HUES48 (cell line): Measurements from ENCODE around the gene MAGEA1.
"Not testable (repeated sequence)": the region's sequence is repeated elsewhere in the genome, so short reads cannot be mapped to it uniquely, and the experiment has no call there.

ENCODE experiments used
- H3K27ac ChIP-seq: one replicate; pipeline ENCODE4 v1.7.0; 2013; ENCODE audit warnings: low read depth, low read length, inconsistent platforms
- H3K27me3 ChIP-seq: 2 replicates; pipeline ENCODE4 v1.6.1; 2013; ENCODE audit warnings: mild to moderate bottlenecking, low read length; ENCODE audit not compliant: control insufficient read depth, insufficient read depth
- H3K36me3 ChIP-seq: 2 replicates; pipeline ENCODE4 v1.6.1; 2013; ENCODE audit warnings: low read length; ENCODE audit not compliant: control insufficient read depth, insufficient read depth
- H3K4me1 ChIP-seq: 2 replicates; pipeline ENCODE4 v1.6.1; 2013; ENCODE audit warnings: mild to moderate bottlenecking, low read length; ENCODE audit not compliant: control insufficient read depth, insufficient read depth
- H3K4me3 ChIP-seq: 2 replicates; pipeline ENCODE4 v1.5.1; 2013; ENCODE audit warnings: mild to moderate bottlenecking, low read depth, low read length
- H3K9ac ChIP-seq: 2 replicates; pipeline ENCODE4 v1.6.1; 2013; ENCODE audit warnings: mild to moderate bottlenecking, low read depth, low read length, moderate library complexity
- H3K9me3 ChIP-seq: 2 replicates; pipeline ENCODE4 v1.6.1; 2013; ENCODE audit warnings: low read length; ENCODE audit not compliant: control insufficient read depth, insufficient read depth

MAGEA1 gene, protein sequence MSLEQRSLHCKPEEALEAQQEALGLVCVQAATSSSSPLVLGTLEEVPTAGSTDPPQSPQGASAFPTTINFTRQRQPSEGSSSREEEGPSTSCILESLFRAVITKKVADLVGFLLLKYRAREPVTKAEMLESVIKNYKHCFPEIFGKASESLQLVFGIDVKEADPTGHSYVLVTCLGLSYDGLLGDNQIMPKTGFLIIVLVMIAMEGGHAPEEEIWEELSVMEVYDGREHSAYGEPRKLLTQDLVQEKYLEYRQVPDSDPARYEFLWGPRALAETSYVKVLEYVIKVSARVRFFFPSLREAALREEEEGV

GRCh38 chrX:153179131-153179530 is at the start of gene MAGEA1:
MAGEA1 (plus strand) TSS chrX:153179284; CDS start chrX:153182390, 3,106 bp downstream.
- no peaks in the 10 kb centered on the region for H3K27me3 ChIP-seq
- peaks cover 28% of the 10 kb centered on the region for H3K9me3 ChIP-seq
- H3K4me3 ChIP-seq, result no peak within 1 kb of the TSS
- H3K9ac ChIP-seq, result no peak within 1 kb of the TSS
- H3K27ac ChIP-seq, result no peak within 1 kb of the TSS
- no peaks in the 10 kb centered on the region for H3K36me3 ChIP-seq
- H3K4me1 ChIP-seq, result no peaks in the 10 kb centered on the region

- H3K27ac ChIP-seq, H3K4me1 ChIP-seq, H3K36me3 ChIP-seq, H3K9ac ChIP-seq, H3K9me3 ChIP-seq, H3K27me3 ChIP-seq, H3K4me3 ChIP-seq: not testable (repeated sequence)
Measured at GRCh38 chrX:153132924-153133323, 46.2 kb upstream of the MAGEA1 start.

DNA sequence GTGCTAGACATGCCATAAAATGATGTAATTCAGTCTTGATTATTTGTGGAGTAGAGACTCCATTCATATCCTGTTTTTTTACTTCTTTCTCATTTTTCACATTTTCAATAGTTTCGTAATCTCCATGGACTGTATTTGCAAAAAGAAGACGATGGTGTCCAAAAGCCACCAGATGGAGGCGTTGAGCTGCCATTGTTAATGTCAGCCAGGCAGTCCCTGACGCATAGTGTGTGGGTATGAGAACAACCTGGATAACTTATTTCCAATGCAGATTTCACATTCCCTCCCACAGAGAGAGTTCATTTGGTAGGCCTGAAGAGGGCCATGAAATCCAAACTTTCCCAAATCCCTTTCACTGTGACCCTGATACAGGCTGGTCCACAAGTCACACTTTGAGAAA is 40.0 kb upstream of the MAGEA1 start:
- not testable (repeated sequence) for H3K27me3 ChIP-seq, H3K4me3 ChIP-seq, H3K9me3 ChIP-seq, H3K27ac ChIP-seq, H3K4me1 ChIP-seq, H3K36me3 ChIP-seq, H3K9ac ChIP-seq

- not testable (repeated sequence) for H3K27me3 ChIP-seq, H3K9ac ChIP-seq, H3K27ac ChIP-seq, H3K4me1 ChIP-seq, H3K36me3 ChIP-seq, H3K4me3 ChIP-seq
- H3K9me3 ChIP-seq, result peaks cover 11% of the 10 kb centered on the region
Measured at GRCh38 chrX:153146288-153146687, 32.8 kb upstream of the MAGEA1 start.

DNA sequence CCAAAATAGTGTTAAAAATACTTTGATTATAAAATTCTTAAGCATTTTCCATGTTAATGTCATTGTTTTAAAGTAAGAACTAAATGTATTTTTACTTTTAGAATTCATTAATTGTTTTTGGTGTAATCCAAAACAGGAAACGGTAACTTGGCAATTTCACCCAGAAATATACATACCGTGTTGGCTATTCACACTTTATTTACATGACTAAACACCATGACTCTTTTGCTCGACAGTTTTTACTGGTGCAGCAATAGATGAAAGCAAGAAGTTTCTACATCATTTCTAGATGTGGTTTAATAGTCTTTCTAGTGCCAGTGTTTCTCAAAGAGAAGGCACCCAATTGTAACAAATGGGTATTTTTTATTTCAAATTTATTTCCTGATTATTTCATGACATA is 25.6 kb upstream of the MAGEA1 start:
- no peak overlapping the region for H3K4me3 ChIP-seq
- no peaks in the 10 kb centered on the region for H3K36me3 ChIP-seq
- H3K9me3 ChIP-seq, result peaks cover 40% of the 10 kb centered on the region
- H3K9ac ChIP-seq, result no peak overlapping the region
- H3K27me3 ChIP-seq, result no peaks in the 10 kb centered on the region
- H3K4me1 ChIP-seq, result no peaks in the 10 kb centered on the region
- H3K27ac ChIP-seq, result no peak overlapping the region

DNA sequence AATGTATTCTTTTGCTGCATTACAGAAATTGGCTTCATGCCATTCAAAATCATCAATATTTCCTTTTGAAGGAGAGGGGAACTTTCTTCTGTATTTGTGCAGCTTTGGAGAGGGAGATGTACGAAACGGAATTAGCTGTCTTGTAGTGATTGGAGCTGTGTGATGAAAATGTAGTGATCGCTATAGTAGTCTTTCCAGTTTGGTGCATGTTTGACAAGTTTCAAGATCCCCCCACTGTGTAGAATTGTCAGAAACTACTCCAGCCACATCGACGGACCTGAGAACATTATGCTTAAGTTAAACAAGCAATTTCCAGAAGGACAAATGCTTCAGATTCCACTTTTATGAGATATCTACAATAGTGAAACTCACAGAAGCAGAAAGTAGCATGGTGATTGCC is 21.6 kb upstream of the MAGEA1 start:
- Histone ChIP-seq H3K9ac (no peak overlapping the region), H3K27ac (no peak overlapping the region)

DNA sequence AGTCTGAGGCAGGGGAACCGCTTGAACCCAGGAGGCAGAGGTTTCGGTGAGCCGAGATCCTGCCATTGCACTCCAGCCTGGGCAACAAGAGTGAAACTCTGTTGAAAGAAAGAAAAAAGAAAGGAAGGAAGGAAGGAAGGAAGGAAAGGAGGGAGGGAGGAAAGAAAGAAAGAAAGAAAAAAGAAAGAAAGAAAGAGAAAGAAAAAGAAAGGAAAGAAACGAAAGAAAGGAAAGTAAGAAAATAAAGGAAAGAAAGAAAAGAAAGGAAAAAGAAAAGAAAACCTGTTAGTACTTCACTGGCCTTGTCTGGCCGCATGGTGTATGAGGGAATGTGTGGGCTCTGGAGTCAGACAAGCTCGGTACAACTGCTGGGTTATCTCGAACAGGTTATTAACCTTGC is 20.8 kb upstream of the MAGEA1 start:
- no peak overlapping the region for H3K9ac ChIP-seq
- H3K27ac ChIP-seq, result no peak overlapping the region
- no peaks in the 10 kb centered on the region for H3K4me1 ChIP-seq
- no peak overlapping the region for H3K4me3 ChIP-seq
- H3K36me3 ChIP-seq, result no peaks in the 10 kb centered on the region
- no peaks in the 10 kb centered on the region for H3K27me3 ChIP-seq
- peaks cover 38% of the 10 kb centered on the region for H3K9me3 ChIP-seq

More for the DNA sequence above, 21.6 kb upstream of the MAGEA1 start:
- H3K4me3 ChIP-seq, result no peak overlapping the region
- peaks cover 43% of the 10 kb centered on the region for H3K9me3 ChIP-seq
- H3K27me3 ChIP-seq, result no peaks in the 10 kb centered on the region
- H3K4me1 ChIP-seq, result no peaks in the 10 kb centered on the region
- no peaks in the 10 kb centered on the region for H3K36me3 ChIP-seq

GRCh38 chrX:153161952-153162351 is 17.1 kb upstream of the MAGEA1 start:
- no peaks in the 10 kb centered on the region for H3K27me3 ChIP-seq
- H3K36me3 ChIP-seq, result no peaks in the 10 kb centered on the region
- H3K27ac ChIP-seq, result no peak overlapping the region
- no peaks in the 10 kb centered on the region for H3K4me1 ChIP-seq
- no peak overlapping the region for H3K4me3 ChIP-seq
- peaks cover 46% of the 10 kb centered on the region for H3K9me3 ChIP-seq
- no peak overlapping the region for H3K9ac ChIP-seq

DNA sequence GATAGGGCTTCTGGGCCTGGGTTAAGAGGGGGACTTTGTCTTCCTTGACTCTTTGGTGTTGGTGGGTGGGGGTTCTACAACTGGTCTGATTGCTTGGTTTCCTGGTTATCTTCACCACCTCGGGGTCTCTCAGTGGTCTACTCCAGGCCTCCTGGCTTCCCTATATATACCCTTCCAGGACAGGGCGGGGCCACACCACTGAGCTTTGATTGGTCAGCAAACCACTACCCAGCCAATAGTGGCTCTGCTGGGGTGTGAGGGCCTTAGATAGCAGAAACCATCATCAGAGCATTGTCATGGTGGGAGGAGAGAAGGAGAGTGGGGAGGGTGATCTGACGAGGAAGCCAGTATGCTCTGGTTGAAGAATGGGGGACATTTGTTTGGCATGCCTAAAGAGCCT is 14.4 kb upstream of the MAGEA1 start:
- Histone ChIP-seq H3K4me3 (no peak overlapping the region), H3K9ac (no peak overlapping the region), H3K9me3 (peaks cover 40% of the 10 kb centered on the region), H3K4me1 (no peaks in the 10 kb centered on the region), H3K36me3 (no peaks in the 10 kb centered on the region), H3K27ac (no peak overlapping the region), H3K27me3 (no peaks in the 10 kb centered on the region)

GRCh38 chrX:153168423-153168822 is 10.7 kb upstream of the MAGEA1 start:
- not testable (repeated sequence) for H3K4me3 ChIP-seq, H3K27ac ChIP-seq, H3K9ac ChIP-seq, H3K27me3 ChIP-seq, H3K4me1 ChIP-seq, H3K36me3 ChIP-seq
- H3K9me3 ChIP-seq, result peaks cover 40% of the 10 kb centered on the region

DNA sequence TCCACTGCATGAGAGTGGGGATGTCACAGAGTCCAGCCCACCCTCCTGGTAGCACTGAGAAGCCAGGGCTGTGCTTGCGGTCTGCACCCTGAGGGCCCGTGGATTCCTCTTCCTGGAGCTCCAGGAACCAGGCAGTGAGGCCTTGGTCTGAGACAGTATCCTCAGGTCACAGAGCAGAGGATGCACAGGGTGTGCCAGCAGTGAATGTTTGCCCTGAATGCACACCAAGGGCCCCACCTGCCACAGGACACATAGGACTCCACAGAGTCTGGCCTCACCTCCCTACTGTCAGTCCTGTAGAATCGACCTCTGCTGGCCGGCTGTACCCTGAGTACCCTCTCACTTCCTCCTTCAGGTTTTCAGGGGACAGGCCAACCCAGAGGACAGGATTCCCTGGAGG is 2.7 kb downstream of the MAGEA1 start:
- Histone ChIP-seq H3K4me3 (no peak overlapping the region), H3K27ac (no peak overlapping the region), H3K9ac (no peak overlapping the region), H3K9me3 (peaks cover 35% of the 10 kb centered on the region), H3K27me3 (no peaks in the 10 kb centered on the region), H3K36me3 (no peaks in the 10 kb centered on the region), H3K4me1 (no peaks in the 10 kb centered on the region)
